GM18873 (cell line): Measurements from ENCODE around the gene ARAP3.

Experiments used
- ATAC-seq: cut with Tn5 transposase; IDR thresholded peaks from one replicate; pipeline ENCODE4 v1.9.1; 2021; ENCODE audit warnings: mild to moderate bottlenecking, moderate library complexity, moderate number of reproducible peaks; ENCODE audit not compliant: unreplicated experiment, low FRiP score

Gene ARAP3

GRCh38 chr5:141672071-141672840, 9.8 kb downstream of the ARAP3 start:
- ATAC-seq, result no peak

DNA sequence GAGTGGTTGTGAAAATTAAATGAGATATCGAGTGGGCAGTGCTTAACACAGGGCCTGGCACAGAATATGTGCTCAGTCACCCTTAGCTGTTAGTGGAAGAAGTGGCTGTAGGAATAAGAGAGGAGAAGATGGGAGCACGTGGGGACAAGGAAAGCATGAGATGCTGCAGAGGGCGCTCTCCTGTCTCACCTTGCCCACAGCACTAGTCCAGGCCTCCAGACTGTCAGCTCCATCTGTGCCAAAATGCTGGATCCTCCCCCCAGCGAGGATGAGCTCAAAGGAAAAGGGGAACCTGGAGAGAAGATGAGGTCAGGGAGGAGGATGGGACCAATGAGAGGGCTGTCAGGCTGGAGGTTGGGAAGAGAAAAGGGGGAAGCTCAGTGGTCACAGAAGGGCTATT, 12.5 kb downstream of the ARAP3 start:
- no peak for ATAC-seq

- ATAC-seq, result no peak
Observed at GRCh38 chr5:141668601-141669265, 13.3 kb downstream of the ARAP3 start.

DNA sequence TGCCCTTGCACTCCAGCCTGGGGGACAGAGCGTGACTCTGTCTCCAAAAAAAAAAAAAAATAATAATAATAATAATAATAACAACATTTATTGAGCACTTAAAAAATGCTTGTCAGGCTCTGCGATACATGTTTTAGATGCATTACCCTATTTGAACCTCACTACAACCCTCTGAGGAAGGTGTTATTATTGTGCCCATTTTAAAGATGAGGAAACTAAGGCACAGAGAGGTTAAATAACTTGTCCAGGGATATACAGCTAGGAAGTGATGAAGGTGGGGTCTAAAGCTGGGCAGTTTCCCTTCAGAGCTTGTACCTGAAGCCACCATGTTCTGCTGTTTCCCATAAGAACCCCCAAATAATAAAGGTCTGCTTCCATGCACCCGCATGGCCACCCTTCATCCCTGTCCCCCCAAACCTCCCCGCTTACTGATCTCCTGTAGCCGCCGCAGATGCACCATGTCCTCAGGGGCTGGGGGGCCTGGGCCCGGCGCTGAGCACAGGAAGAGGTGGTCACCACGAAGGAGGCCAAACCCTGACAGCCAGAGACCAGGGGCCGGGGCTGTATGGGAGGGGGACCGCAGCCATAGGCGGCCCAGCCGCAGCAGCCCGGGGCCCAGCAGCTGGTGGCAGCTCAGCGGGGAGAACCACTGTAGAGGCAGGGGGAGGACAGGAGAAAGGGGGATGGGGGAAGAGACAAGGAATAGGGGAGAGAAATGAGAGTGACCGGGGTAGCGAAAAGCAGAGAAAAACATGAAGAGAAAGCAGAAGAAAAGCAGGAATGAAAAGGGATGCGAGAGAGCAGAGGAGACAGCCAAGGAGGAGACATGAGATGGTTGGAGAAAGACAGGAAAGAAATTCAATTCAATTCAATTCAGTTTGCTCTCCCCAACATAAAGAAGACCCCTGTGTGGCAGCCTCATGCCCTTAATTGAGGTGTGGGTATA, 15.8 kb downstream of the ARAP3 start:
- ATAC-seq, result no peak

GRCh38 chr5:141664733-141665461, 17.1 kb downstream of the ARAP3 start:
- no peak for ATAC-seq

DNA sequence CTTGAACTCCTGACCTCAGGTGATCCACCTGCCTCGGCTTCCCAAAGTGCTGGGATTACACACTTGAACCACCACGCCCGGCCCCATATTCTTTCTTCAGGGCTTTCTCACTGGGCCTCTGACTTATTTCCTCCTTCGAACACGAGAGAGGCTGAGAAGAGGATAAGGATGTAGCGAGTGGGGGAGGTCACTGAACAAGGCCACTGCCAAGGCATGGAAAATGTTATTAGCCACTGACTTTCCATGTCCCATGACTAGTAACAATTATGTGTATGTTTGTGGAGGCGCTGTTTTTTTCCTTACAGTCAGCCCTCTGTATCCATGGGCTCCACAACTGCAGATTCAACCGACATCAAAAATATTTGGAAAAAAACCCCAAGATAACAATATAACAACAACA, 18.5 kb downstream of the ARAP3 start:
- ATAC-seq, result no peak

GRCh38 chr5:141662028-141662427, 20.0 kb downstream of the ARAP3 start:
- no peak for ATAC-seq

- ATAC-seq, result peak; percentile 68
Observed at GRCh38 chr5:141657937-141658545, 24.0 kb downstream of the ARAP3 start.

- no peak for ATAC-seq
Observed at GRCh38 chr5:141657404-141657803, 24.6 kb downstream of the ARAP3 start.

- no peak for ATAC-seq
Observed at GRCh38 chr5:141656396-141656795, 25.6 kb downstream of the ARAP3 start.

DNA sequence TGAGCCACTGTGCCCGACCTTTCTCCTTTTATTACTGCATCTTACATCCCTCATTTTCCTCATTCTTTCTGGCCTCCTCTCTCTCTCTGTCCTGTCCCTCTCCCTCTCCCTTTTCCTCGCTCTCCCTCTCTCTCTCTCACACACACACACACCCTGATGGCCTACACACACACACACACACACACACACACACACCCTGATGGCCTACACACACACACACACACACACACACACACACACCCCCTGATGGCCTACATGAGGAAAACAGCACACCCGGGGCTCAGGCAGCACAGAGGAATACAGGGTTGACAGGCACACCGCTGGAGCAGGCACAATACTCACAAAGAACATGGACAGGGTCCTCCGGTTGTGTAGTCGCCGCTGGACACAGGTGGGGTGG, 27.0 kb downstream of the ARAP3 start:
- no peak for ATAC-seq

- no peak for ATAC-seq
Observed at GRCh38 chr5:141654298-141654697, 27.7 kb downstream of the ARAP3 start.

DNA sequence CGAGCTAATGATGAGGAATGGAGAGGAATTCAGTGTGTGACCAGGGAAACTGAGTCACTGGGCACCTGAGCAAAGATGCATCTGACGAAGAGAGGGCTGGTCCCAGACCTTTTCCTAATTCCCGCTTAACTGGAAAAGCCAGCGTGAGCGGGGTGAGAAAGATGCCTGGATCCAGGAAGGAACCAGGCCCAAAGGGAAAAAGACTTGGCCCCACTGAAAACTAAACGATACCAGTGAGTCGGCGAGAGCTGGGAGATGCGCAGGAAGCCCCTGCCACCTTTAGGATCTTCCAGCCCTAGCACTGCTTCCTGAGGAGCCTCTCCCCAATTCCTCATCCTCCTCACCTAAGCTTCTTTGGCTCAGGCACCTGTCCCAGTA, 30.3 kb downstream of the ARAP3 start:
- ATAC-seq, result no peak

GRCh38 chr5:141650851-141651727, 30.9 kb downstream of the ARAP3 start, which contains the start of gene FCHSD1:
FCHSD1 (minus strand) TSS chr5:141651418; CDS start chr5:141651368, 50 bp downstream.
- peak; percentile 85 for ATAC-seq

GRCh38 chr5:141649972-141650371, 32.1 kb downstream of the ARAP3 start:
- ATAC-seq, result no peak

DNA sequence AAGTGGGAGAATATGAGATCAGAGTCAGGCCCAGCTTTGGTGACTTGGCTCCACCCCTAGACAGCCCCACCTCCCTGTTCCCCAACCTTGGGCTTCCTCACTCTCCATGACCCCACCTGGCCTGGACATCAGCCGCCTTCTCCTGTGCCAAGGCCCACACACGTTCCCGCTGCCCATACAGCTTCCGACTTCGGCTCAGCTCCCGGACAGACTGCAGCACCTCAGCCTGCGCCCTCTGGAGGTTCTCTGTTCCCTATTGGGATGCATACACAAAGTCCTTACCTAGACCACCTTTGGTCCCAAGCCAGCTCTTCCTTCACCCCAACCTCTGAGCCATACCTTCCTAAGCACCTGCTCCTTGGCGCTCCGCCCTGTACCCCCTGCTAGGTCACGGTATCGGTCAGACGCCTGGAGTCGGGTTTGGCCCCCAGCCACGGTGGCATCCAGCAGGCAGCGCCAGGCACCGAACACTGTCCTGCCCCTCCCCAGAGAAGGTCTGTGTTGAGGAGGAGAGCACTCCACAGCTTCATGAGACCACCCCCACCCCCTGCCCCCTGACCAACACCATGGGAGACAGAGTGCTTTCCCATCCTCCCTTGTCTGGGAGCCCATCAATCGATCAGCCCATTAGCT, 32.9 kb downstream of the ARAP3 start:
- ATAC-seq, result no peak

GRCh38 chr5:141647851-141648250, 34.2 kb downstream of the ARAP3 start:
- ATAC-seq, result no peak

DNA sequence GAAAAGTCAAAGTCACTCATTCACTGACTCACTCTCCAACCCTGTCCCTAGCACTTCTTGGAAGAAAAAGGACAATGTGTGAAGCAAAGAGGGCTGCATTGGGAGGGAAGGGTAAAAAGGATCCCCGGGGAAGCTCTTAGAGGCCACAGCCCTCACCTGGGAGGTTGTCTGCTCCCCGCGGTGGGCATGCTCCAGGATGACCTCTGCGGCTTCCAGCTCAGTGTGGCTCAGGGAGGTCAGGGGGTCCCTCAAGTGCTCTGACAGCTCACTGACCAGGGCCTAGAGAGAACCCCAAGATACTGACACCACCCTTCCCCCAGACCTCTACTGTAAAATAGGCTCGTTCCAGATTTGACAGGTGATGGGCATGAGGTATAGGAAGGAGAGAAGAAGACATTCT, 34.8 kb downstream of the ARAP3 start:
- no peak for ATAC-seq
